Esophagus muscularis mucosa (tissue), 3 donors: ENCODE results near the gene GALNT1.

Experiments
- EP300 ChIP-seq: sonication (generic); formaldehyde crosslinking; IDR thresholded peaks from one replicate; pipeline ENCODE4 v1.6.1; 2017; ENCODE audit warnings: antibody characterized with exemption
- TF ChIP-seq, protein P1 (sequence below), 3 experiments: fragments of 200-600 bp in 2 of 3; fragments of 450-650 bp in 1 of 3; sonication (generic) in 2 of 3; IDR thresholded peaks; one replicate each; pipeline ENCODE4 v1.5.1; 2017 to 2019; ENCODE audit warnings: antibody characterized with exemption in 3 of 3, mild to moderate bottlenecking in 2 of 3, moderate library complexity in 1 of 3

DNA sequence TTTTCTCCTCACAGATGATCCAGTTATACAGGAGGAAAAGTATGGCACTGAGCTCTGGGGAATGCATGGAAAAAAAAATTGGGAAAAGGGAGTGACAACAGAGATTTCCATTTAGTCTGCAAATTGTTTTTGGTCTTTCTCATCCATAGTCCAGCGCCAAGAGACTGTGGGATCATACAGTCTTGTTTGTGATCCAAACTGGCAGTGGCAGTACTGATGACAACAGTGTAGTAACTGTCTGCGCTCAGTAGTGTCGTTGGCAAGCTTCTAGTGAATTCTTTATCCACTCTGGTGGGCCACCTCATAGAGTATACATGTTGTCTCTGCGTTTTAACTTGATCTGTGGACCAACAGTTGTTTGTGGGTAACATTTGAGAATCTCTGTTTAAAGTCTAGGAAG is 37.9 kb downstream of the GALNT1 start:
- TF ChIP-seq, protein P1, sequence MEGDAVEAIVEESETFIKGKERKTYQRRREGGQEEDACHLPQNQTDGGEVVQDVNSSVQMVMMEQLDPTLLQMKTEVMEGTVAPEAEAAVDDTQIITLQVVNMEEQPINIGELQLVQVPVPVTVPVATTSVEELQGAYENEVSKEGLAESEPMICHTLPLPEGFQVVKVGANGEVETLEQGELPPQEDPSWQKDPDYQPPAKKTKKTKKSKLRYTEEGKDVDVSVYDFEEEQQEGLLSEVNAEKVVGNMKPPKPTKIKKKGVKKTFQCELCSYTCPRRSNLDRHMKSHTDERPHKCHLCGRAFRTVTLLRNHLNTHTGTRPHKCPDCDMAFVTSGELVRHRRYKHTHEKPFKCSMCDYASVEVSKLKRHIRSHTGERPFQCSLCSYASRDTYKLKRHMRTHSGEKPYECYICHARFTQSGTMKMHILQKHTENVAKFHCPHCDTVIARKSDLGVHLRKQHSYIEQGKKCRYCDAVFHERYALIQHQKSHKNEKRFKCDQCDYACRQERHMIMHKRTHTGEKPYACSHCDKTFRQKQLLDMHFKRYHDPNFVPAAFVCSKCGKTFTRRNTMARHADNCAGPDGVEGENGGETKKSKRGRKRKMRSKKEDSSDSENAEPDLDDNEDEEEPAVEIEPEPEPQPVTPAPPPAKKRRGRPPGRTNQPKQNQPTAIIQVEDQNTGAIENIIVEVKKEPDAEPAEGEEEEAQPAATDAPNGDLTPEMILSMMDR (IDR thresholded peaks at IDR 0.05), result no peak
- TF ChIP-seq EP300, result no peak
